PC-3 (cell line): ENCODE measurements around the gene AGTPBP1.
"Not testable (repeated sequence)": the region's sequence is repeated elsewhere in the genome, so short reads cannot be mapped to it uniquely, and the experiment has no call there.

Experiments
- EZH2 ChIP-seq: fragments of 300-600 bp; sonication (generic); IDR thresholded peaks from one replicate; pipeline ENCODE4 v1.6.1; 2017; ENCODE audit warnings: antibody characterized with exemption, mild to moderate bottlenecking, low read length; ENCODE audit not compliant: unreplicated experiment
- EZH2phosphoT487 ChIP-seq: fragments of 300-600 bp; sonication (generic); IDR thresholded peaks from 2 replicates; pipeline ENCODE4 v1.6.1; 2018; ENCODE audit warnings: mild to moderate bottlenecking, antibody characterized with exemption, low read length, borderline replicate concordance
- TF ChIP-seq, protein P1 (sequence below): fragments of 300-600 bp; sonication (generic); conservative IDR thresholded peaks from 2 replicates; pipeline ENCODE4 v1.5.1; 2017; ENCODE audit warnings: antibody characterized with exemption, low read depth, mild to moderate bottlenecking, low read length

DNA sequence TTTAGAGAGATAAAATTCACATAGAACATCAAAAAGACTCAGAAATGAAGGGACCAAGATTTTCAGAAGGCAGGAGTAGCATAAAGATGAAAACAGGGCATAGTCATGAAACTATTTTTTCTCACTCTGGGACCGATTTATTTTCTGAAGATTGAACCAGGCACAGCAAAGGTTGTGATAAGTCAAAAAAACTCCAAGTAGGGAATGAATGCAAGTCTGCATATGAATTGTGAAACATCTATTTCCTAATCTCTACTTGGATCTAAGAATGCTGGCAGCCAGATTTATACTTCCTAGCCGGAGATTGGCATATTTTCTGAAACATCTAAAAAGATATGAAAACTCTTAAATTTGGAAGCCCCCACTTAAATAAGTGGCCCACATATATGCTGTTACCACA is 16.0 kb upstream of the AGTPBP1 start:
- TF ChIP-seq, protein P1, sequence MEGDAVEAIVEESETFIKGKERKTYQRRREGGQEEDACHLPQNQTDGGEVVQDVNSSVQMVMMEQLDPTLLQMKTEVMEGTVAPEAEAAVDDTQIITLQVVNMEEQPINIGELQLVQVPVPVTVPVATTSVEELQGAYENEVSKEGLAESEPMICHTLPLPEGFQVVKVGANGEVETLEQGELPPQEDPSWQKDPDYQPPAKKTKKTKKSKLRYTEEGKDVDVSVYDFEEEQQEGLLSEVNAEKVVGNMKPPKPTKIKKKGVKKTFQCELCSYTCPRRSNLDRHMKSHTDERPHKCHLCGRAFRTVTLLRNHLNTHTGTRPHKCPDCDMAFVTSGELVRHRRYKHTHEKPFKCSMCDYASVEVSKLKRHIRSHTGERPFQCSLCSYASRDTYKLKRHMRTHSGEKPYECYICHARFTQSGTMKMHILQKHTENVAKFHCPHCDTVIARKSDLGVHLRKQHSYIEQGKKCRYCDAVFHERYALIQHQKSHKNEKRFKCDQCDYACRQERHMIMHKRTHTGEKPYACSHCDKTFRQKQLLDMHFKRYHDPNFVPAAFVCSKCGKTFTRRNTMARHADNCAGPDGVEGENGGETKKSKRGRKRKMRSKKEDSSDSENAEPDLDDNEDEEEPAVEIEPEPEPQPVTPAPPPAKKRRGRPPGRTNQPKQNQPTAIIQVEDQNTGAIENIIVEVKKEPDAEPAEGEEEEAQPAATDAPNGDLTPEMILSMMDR = not testable (repeated sequence)
- TF ChIP-seq EZH2, EZH2phosphoT487: not testable (repeated sequence)
